Measurements from ENCODE around the gene LEPROT.
"Not testable (repeated sequence)": the region's sequence is repeated elsewhere in the genome, so short reads cannot be mapped to it uniquely, and the experiment has no call there.

GRCh38 chr1:65384426-65384825 lies 36.0 kb upstream of the LEPROT start:
- not testable (repeated sequence) for TF ChIP-seq SUZ12 (IDR thresholded peaks at IDR 0.05; ENCODE audit: low read length); POLR2A (IDR thresholded peaks at IDR 0.05; ENCODE audit: control extremely low read depth in 1 of 2, low read depth in 2 of 2, low read length in 2 of 2); SRF (IDR thresholded peaks at IDR 0.05; ENCODE audit: low read depth, low read length); CTCF (IDR thresholded peaks at IDR 0.05; ENCODE audit: control extremely low read depth in 1 of 3, insufficient read depth in 1 of 3, low read depth in 1 of 3, low read length in 3 of 3); MAFK (IDR thresholded peaks at IDR 0.05; ENCODE audit: low read depth, low read length); HDAC6 (IDR thresholded peaks at IDR 0.05; ENCODE audit: low read depth, low read length); POLR2AphosphoS5 (IDR thresholded peaks at IDR 0.05; ENCODE audit: low read depth, low read length); CEBPB (IDR thresholded peaks at IDR 0.05; ENCODE audit: low read depth, low read length); BRCA1 (IDR thresholded peaks at IDR 0.05; ENCODE audit: low read depth, low read length); JUN (IDR thresholded peaks at IDR 0.05; ENCODE audit: low read depth, low read length); EZH2 (IDR thresholded peaks at IDR 0.05; ENCODE audit: low read depth, low read length, severe bottlenecking); RFX5 (IDR thresholded peaks at IDR 0.05; ENCODE audit: borderline replicate concordance, low read depth, low read length); ATF2 (IDR thresholded peaks at IDR 0.05; ENCODE audit: low read length)

All from H1 (cell line).